Measurements from ENCODE around the gene SOX6. TPM values are rescaled to one million over a fixed set of nuclear protein-coding genes. Genes with fewer than 3 reads are reported as not detected.

SOX6 gene
- total RNA-seq, 2 experiments from 2014 or later, result 0.36 TPM; not detected in 1

GRCh38 chr11:15945726-15946125, 410.6 kb downstream of the SOX6 start:
- ChIA-PET POLR2A (no interaction called here), CTCF (interaction anchor here (1.0 kb wide), 1 partner anchor 668 kb away, joined by 3 read pairs; no protein-coding TSS in a partner anchor)
- peaks cover 10% of the 10 kb centered on the region for H3K9me3 Mint-ChIP-seq
- no peaks in the 10 kb centered on the region for H3K4me1 Mint-ChIP-seq (ENCODE audit: low read depth)
- TF ChIP-seq, protein P1, sequence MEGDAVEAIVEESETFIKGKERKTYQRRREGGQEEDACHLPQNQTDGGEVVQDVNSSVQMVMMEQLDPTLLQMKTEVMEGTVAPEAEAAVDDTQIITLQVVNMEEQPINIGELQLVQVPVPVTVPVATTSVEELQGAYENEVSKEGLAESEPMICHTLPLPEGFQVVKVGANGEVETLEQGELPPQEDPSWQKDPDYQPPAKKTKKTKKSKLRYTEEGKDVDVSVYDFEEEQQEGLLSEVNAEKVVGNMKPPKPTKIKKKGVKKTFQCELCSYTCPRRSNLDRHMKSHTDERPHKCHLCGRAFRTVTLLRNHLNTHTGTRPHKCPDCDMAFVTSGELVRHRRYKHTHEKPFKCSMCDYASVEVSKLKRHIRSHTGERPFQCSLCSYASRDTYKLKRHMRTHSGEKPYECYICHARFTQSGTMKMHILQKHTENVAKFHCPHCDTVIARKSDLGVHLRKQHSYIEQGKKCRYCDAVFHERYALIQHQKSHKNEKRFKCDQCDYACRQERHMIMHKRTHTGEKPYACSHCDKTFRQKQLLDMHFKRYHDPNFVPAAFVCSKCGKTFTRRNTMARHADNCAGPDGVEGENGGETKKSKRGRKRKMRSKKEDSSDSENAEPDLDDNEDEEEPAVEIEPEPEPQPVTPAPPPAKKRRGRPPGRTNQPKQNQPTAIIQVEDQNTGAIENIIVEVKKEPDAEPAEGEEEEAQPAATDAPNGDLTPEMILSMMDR (IDR thresholded peaks at IDR 0.05), result no peak
- ATAC-seq, result no peak
- H3K4me3 Mint-ChIP-seq, result no peak overlapping the region
- intact Hi-C loops (cut with micrococcal nuclease), result no loop called here
- no peaks in the 10 kb centered on the region for H3K36me3 Mint-ChIP-seq (ENCODE audit: low read depth)
- no peaks in the 10 kb centered on the region for H3K27me3 Mint-ChIP-seq
- H3K27ac Mint-ChIP-seq, result no peak overlapping the region
- no peak for DNase-seq

GRCh38 chr11:15944460-15944859, 411.9 kb downstream of the SOX6 start:
- Mint-ChIP-seq H3K36me3 (ENCODE audit: low read depth) (no peaks in the 10 kb centered on the region), H3K27me3 (peaks cover 5% of the 10 kb centered on the region), H3K9me3 (peaks cover 10% of the 10 kb centered on the region), H3K4me1 (ENCODE audit: low read depth) (no peaks in the 10 kb centered on the region), H3K4me3 (no peak overlapping the region), H3K27ac (no peak overlapping the region)
- intact Hi-C loops (cut with micrococcal nuclease), result loop anchor here (5.0 kb wide), 1 partner anchor 668 kb away; no protein-coding TSS in a partner anchor
- ChIA-PET POLR2A (no interaction called here), CTCF (no interaction called here)
- ATAC-seq (no peak), DNase-seq (no peak)
- TF ChIP-seq, protein P1 (IDR thresholded peaks at IDR 0.05), result no peak

- Mint-ChIP-seq H3K36me3 (ENCODE audit: low read depth) (no peaks in the 10 kb centered on the region), H3K4me1 (ENCODE audit: low read depth) (no peaks in the 10 kb centered on the region), H3K27me3 (peaks cover 5% of the 10 kb centered on the region), H3K4me3 (no peak overlapping the region), H3K9me3 (peaks cover 10% of the 10 kb centered on the region), H3K27ac (no peak overlapping the region)
- intact Hi-C loops (cut with micrococcal nuclease), result loop anchor here (5.0 kb wide), 1 partner anchor 669 kb away; no protein-coding TSS in a partner anchor
- ATAC-seq, result no peak
- CTCF ChIA-PET, result no interaction called here
- TF ChIP-seq, protein P1 (IDR thresholded peaks at IDR 0.05), result no peak
- no peak for DNase-seq
- POLR2A ChIA-PET, result no interaction called here
Observed at GRCh38 chr11:15943418-15944197, 412.7 kb downstream of the SOX6 start.

DNA sequence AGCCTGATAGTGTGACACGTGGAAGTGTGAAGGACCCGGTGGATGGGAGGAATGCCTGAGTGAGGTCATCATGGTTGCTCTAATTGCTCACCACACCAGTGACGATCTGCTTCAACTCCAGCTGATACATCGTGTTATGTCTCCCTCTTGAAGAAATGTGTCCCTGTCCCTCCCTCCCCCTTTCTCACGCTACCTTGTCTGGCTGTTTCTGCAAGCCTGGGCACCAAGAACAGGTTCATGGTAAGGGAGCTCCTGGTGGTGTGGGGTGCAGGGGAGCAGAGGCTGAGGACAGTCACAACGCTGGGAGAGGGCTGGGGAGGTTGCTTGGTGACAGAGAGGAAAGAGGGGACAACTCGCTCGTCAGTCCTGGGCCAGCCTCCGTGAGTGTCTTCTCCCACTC, 413.4 kb downstream of the SOX6 start:
- no peaks in the 10 kb centered on the region for H3K4me1 Mint-ChIP-seq (ENCODE audit: low read depth)
- no peak for ATAC-seq
- DNase-seq, result no peak
- peaks cover 10% of the 10 kb centered on the region for H3K9me3 Mint-ChIP-seq
- intact Hi-C loops (cut with micrococcal nuclease), result loop anchor here (5.0 kb wide), 1 partner anchor 669 kb away; no protein-coding TSS in a partner anchor
- no peak overlapping the region for H3K27ac Mint-ChIP-seq
- CTCF ChIA-PET, result no interaction called here
- H3K27me3 Mint-ChIP-seq, result peaks cover 5% of the 10 kb centered on the region
- no peak overlapping the region for H3K4me3 Mint-ChIP-seq
- H3K36me3 Mint-ChIP-seq (ENCODE audit: low read depth), result no peaks in the 10 kb centered on the region
- TF ChIP-seq, protein P1 (IDR thresholded peaks at IDR 0.05), result no peak
- POLR2A ChIA-PET, result no interaction called here

DNA sequence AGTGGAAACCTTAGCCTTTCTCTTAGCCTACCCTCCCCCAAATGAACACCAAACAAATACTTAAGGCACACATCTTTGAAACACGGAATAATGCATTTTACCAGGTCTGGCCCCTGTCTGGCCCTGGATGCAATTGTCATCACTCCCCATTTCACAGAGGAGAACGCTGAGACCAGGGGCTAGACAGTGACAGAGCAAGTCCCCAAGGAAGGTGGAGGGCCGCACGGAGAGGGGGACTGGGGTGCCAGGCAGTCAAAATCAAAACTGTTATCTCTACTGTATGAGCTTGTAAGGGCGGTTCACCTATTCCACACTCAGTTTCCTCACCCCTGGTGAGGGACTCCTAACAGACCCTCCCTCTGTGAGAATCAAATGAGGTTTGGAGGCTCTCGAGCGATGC, 414.2 kb downstream of the SOX6 start:
- H3K36me3 Mint-ChIP-seq (ENCODE audit: low read depth), result no peaks in the 10 kb centered on the region
- peaks cover 5% of the 10 kb centered on the region for H3K27me3 Mint-ChIP-seq
- no peak overlapping the region for H3K27ac Mint-ChIP-seq
- DNase-seq, result no peak
- TF ChIP-seq, protein P1 (IDR thresholded peaks at IDR 0.05), result no peak
- no peaks in the 10 kb centered on the region for H3K4me1 Mint-ChIP-seq (ENCODE audit: low read depth)
- H3K4me3 Mint-ChIP-seq, result no peak overlapping the region
- ChIA-PET CTCF (no interaction called here), POLR2A (no interaction called here)
- no peak for ATAC-seq
- intact Hi-C loops (cut with micrococcal nuclease), result loop anchor here (5.0 kb wide), 1 partner anchor 670 kb away; no protein-coding TSS in a partner anchor
- peaks cover 5% of the 10 kb centered on the region for H3K9me3 Mint-ChIP-seq
